GM10847 (cell line): Measurements from ENCODE around the gene PRELP.

Experiments used
- POLR2A ChIP-seq: IDR thresholded peaks from 2 replicates; pipeline ENCODE4 v1.6.1; 2011; ENCODE audit not compliant: insufficient read length; ENCODE audit errors: extremely low read depth

The PRELP gene

GRCh38 chr1:203475012-203475981 is at the start of gene PRELP:
Gene PRELP (plus strand): TSS chr1:203475806. CDS start chr1:203483185, 7,379 bp downstream.
- no peak for TF ChIP-seq POLR2A

- TF ChIP-seq POLR2A: no peak
Measured at GRCh38 chr1:203426366-203426765, 49.2 kb upstream of the PRELP start.

- TF ChIP-seq POLR2A: no peak
Measured at GRCh38 chr1:203426870-203427269, 48.7 kb upstream of the PRELP start.

GRCh38 chr1:203427451-203427850 is 48.2 kb upstream of the PRELP start:
- no peak for TF ChIP-seq POLR2A

GRCh38 chr1:203428981-203429599 is 46.5 kb upstream of the PRELP start:
- no peak for TF ChIP-seq POLR2A

GRCh38 chr1:203435615-203436014 is 40.0 kb upstream of the PRELP start:
- no peak for TF ChIP-seq POLR2A

- no peak for TF ChIP-seq POLR2A
Measured at GRCh38 chr1:203437696-203438315, 37.8 kb upstream of the PRELP start.

GRCh38 chr1:203439131-203439730 is 36.4 kb upstream of the PRELP start:
- TF ChIP-seq POLR2A: no peak

GRCh38 chr1:203440771-203441170 is 34.8 kb upstream of the PRELP start:
- no peak for TF ChIP-seq POLR2A

- no peak for TF ChIP-seq POLR2A
Measured at GRCh38 chr1:203441766-203442165, 33.8 kb upstream of the PRELP start.

GRCh38 chr1:203442821-203443220 is 32.8 kb upstream of the PRELP start:
- no peak for TF ChIP-seq POLR2A

- TF ChIP-seq POLR2A: no peak
Measured at GRCh38 chr1:203443296-203443695, 32.3 kb upstream of the PRELP start.

- no peak for TF ChIP-seq POLR2A
Measured at GRCh38 chr1:203444171-203444576, 31.4 kb upstream of the PRELP start.

GRCh38 chr1:203447151-203447550 is 28.5 kb upstream of the PRELP start:
- no peak for TF ChIP-seq POLR2A

- no peak for TF ChIP-seq POLR2A
Measured at GRCh38 chr1:203448521-203449061, 27.0 kb upstream of the PRELP start.
